ENCODE measurements around the gene ZDHHC20.

DNA sequence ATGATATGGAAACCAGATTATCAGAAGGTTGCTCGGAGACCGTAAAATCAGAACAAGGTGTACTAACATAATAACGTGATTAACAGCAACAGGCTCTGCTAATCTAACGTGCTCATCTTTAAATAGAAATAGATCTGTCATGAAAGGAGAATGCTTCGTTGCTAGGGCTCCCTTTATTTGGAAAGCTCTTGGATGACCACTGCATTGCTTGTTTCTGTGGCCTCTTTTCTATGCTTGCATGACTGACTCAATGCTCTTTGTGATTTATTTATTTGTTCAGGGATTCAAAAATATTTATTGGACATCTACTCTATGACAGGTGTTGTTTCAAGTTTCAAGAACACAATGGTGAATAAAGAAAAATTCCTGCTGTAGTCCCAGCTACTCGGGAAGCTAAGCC is 22.3 kb upstream of the ZDHHC20 start:
- TF ChIP-seq, protein P1, sequence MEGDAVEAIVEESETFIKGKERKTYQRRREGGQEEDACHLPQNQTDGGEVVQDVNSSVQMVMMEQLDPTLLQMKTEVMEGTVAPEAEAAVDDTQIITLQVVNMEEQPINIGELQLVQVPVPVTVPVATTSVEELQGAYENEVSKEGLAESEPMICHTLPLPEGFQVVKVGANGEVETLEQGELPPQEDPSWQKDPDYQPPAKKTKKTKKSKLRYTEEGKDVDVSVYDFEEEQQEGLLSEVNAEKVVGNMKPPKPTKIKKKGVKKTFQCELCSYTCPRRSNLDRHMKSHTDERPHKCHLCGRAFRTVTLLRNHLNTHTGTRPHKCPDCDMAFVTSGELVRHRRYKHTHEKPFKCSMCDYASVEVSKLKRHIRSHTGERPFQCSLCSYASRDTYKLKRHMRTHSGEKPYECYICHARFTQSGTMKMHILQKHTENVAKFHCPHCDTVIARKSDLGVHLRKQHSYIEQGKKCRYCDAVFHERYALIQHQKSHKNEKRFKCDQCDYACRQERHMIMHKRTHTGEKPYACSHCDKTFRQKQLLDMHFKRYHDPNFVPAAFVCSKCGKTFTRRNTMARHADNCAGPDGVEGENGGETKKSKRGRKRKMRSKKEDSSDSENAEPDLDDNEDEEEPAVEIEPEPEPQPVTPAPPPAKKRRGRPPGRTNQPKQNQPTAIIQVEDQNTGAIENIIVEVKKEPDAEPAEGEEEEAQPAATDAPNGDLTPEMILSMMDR (IDR thresholded peaks at IDR 0.05): no peak
- no peak for TF ChIP-seq POLR2A (IDR thresholded peaks at IDR 0.05)

Data from testis (tissue), 2 donors.